GM21367 (cell line): ENCODE measurements around the gene ENOX2.

Experiments used
- ATAC-seq: cut with Tn5 transposase; IDR thresholded peaks from one replicate; pipeline ENCODE4 v1.9.1; 2021; ENCODE audit not compliant: unreplicated experiment

ENOX2 gene

GRCh38 chrX:130704053-130705038 lies 198.7 kb downstream of the ENOX2 start:
- ATAC-seq = no peak

GRCh38 chrX:130702867-130703707 lies 199.9 kb downstream of the ENOX2 start:
- ATAC-seq = no peak

GRCh38 chrX:130700629-130701028 lies 202.4 kb downstream of the ENOX2 start:
- ATAC-seq = no peak

- ATAC-seq = no peak
Observed at GRCh38 chrX:130699618-130700017, 203.4 kb downstream of the ENOX2 start.

GRCh38 chrX:130696542-130696941 lies 206.5 kb downstream of the ENOX2 start:
- ATAC-seq = no peak

- no peak for ATAC-seq
Observed at GRCh38 chrX:130695931-130696330, 207.1 kb downstream of the ENOX2 start.

GRCh38 chrX:130694983-130695382 lies 208.0 kb downstream of the ENOX2 start:
- no peak for ATAC-seq

GRCh38 chrX:130691576-130691975 lies 211.4 kb downstream of the ENOX2 start:
- no peak for ATAC-seq

- ATAC-seq = no peak
Observed at GRCh38 chrX:130688360-130688759, 214.6 kb downstream of the ENOX2 start.

- no peak for ATAC-seq
Observed at GRCh38 chrX:130682990-130683389, 220.0 kb downstream of the ENOX2 start.

- no peak for ATAC-seq
Observed at GRCh38 chrX:130680164-130681035, 222.6 kb downstream of the ENOX2 start.

GRCh38 chrX:130676861-130677260 lies 226.1 kb downstream of the ENOX2 start:
- no peak for ATAC-seq

- ATAC-seq = no peak
Observed at GRCh38 chrX:130672214-130672613, 230.8 kb downstream of the ENOX2 start.

- ATAC-seq = no peak
Observed at GRCh38 chrX:130669233-130669632, 233.8 kb downstream of the ENOX2 start.

GRCh38 chrX:130665263-130665662 lies 237.7 kb downstream of the ENOX2 start:
- no peak for ATAC-seq

- ATAC-seq = no peak
Observed at GRCh38 chrX:130658310-130658709, 244.7 kb downstream of the ENOX2 start.

- no peak for ATAC-seq
Observed at GRCh38 chrX:130654409-130654950, 248.5 kb downstream of the ENOX2 start.

- ATAC-seq = no peak
Observed at GRCh38 chrX:130652824-130653578, 250.0 kb downstream of the ENOX2 start.

GRCh38 chrX:130649738-130650137 lies 253.3 kb downstream of the ENOX2 start:
- ATAC-seq = no peak

GRCh38 chrX:130647468-130647867 lies 255.5 kb downstream of the ENOX2 start:
- ATAC-seq = no peak
